ENCODE data around the gene SPNS2. TPM values are rescaled to one million over a fixed set of nuclear protein-coding genes. Genes with fewer than 3 reads are reported as not detected.

SPNS2 gene
- total RNA-seq, 1 experiment from 2014 or later, result 1.6 TPM

- H3K9me2 ChIP-seq (ENCODE audit: insufficient read depth), result no peaks in the 10 kb centered on the region
- intact Hi-C loops (cut with micrococcal nuclease), result loop anchor here (1.0 kb wide), 2 partner anchors 60 to 323 kb away; no protein-coding TSS in a partner anchor
- TF ChIP-seq CTCF (IDR thresholded peaks at IDR 0.05 in 2 of 3, conservative IDR thresholded peaks at IDR 0.05 in 1 of 3; ENCODE audit: borderline replicate concordance in 1 of 3, insufficient read depth in 1 of 3, low read depth in 2 of 3, low read length in 2 of 3), result peak; percentile 82 to 90 (median 83)
- TF ChIP-seq RAD21 (IDR thresholded peaks at IDR 0.05; ENCODE audit: low read depth), result peak; percentile 86
- TF ChIP-seq, protein P1, sequence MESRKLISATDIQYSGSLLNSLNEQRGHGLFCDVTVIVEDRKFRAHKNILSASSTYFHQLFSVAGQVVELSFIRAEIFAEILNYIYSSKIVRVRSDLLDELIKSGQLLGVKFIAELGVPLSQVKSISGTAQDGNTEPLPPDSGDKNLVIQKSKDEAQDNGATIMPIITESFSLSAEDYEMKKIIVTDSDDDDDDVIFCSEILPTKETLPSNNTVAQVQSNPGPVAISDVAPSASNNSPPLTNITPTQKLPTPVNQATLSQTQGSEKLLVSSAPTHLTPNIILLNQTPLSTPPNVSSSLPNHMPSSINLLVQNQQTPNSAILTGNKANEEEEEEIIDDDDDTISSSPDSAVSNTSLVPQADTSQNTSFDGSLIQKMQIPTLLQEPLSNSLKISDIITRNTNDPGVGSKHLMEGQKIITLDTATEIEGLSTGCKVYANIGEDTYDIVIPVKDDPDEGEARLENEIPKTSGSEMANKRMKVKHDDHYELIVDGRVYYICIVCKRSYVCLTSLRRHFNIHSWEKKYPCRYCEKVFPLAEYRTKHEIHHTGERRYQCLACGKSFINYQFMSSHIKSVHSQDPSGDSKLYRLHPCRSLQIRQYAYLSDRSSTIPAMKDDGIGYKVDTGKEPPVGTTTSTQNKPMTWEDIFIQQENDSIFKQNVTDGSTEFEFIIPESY (IDR thresholded peaks at IDR 0.05; ENCODE audit: extremely low read depth, insufficient replicate concordance, low read length), result no peak
- CTCF ChIA-PET, result interaction anchor here (0.5 to 3.3 kb wide), 29 partner anchors 10 to 379 kb away, joined by 3 to 59 read pairs (median 4); partner anchors contain the start of genes CHRNE, MYBBP1A, SMTNL2 and SPNS2
- POLR2A ChIA-PET, result interaction anchor here (1.0 to 1.8 kb wide), 4 partner anchors 11 to 60 kb away, joined by 3 to 8 read pairs (median 4); partner anchors contain the start of genes MYBBP1A and SMTNL2
- H3K4me3 ChIP-seq (replicated peaks in 1 of 2; ENCODE audit: low read depth in 1 of 2, low read length in 2 of 2), result no peak overlapping the region
- H3K27ac ChIP-seq (ENCODE audit: low read depth, low read length), result no peak overlapping the region
- no peaks in the 10 kb centered on the region for H4K20me1 ChIP-seq (ENCODE audit: insufficient read depth)
- no peaks in the 10 kb centered on the region for H3K79me2 ChIP-seq (ENCODE audit: insufficient read depth, low read length)
- peaks cover 3 to 16% of the 10 kb centered on the region in 2 experiments; a peak in 3 of 4 replicates for H3K4me1 ChIP-seq (ENCODE audit: control insufficient read depth in 1 of 2, insufficient read depth in 2 of 2, low read length in 2 of 2)
- no peaks in the 10 kb centered on the region for H3K27me3 ChIP-seq (ENCODE audit: insufficient read depth, low read length)
- no TSS peak for BruUV-seq (replicated peaks)
- H3K9ac ChIP-seq (ENCODE audit: low read length), result 0 out of 2 replicates have a peak overlapping the region, but pooled peaks have one; percentile 8
- no peaks in the 10 kb centered on the region for H3K9me3 ChIP-seq (ENCODE audit: control insufficient read depth in 1 of 2, insufficient read depth in 1 of 2, low read depth in 1 of 2, low read length in 2 of 2)
- peak; percentile 66 for DNase-seq (ENCODE audit: low read depth, low spot score)
- no peaks in the 10 kb centered on the region for H3K36me3 ChIP-seq (ENCODE audit: control insufficient read depth in 1 of 2, insufficient read depth in 2 of 2, low read length in 2 of 2)
- peak overlapping the region; percentile 53; the same call in 1 of the 2 replicates for H3K4me2 ChIP-seq (ENCODE audit: low read length)
- ATAC-seq, result peak; percentile 86
- H2AFZ ChIP-seq (ENCODE audit: low read depth, low read length, poor library complexity, severe bottlenecking), result peak overlapping the region; percentile 85
- RAD21 ChIA-PET (ENCODE audit: low non-redundant PET in 1 of 2, low total read pairs in 2 of 2, uncharacterized antibody in 2 of 2, unreplicated experiment in 2 of 2), result interaction anchor here (0.6 to 1.7 kb wide), 7 partner anchors 58 to 239 kb away, joined by 3 to 10 read pairs (median 4); partner anchors contain the start of gene ARRB2 (in 1 of the 2)
These were observed 68.1 kb downstream of the SPNS2 start for GRCh38 chr17:4566785-4567184.

Measured in HCT116 (cell line).